ENCODE results near the gene POLD1.

The POLD1 gene

GRCh38 chr19:50362656-50363424 is 21.3 kb upstream of the POLD1 start:
- TF ChIP-seq CTCF (IDR thresholded peaks at IDR 0.05; ENCODE audit: low read depth, low read length, missing control alignments) = no peak
- in situ Hi-C loops (cut with HindIII; ENCODE audit: low pct_ligation_motif_present, low sequenced_read_pairs) = no loop called here
- no peak for DNase-seq

DNA sequence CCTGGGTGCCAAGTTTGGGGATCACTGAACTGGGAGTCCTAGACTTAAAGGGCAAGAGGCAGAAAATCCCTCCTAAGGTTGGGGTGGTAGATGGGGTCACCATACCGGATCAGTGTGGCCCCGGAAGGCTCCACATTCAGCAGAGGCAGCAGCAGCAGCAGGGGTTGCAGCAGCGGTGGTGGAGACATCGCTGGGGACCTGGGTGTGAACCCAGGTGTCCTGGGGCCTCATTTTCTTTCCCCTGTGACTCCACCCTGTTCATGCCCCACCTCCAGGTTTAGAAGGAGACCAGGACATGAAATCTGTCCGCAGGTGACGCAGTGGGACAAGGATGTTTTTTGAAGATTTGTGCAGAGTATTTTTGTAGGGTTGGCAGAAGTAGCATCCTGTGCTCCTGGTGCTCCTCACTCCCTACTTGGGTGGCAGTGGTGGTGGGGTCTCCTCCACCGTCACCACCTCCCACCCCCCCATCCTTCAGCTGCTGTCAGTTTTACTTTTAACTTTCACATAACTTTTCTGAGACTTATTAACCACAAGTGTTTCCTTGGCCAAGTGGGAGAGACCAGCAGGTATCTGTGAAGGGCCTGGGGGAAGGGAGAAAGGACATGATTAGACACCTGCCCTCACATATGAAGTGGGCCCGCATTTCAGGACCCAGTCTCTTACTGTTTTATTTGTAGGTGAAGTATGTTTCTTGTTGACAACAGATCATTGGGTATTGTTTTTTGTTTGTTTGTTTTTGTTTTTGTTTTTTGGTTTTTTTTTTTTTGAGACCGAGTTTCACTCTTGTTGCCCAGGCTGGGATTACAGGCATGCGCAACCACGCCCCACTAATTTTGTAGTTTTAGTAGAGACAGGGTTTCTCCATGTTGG is 18.5 kb upstream of the POLD1 start, which contains the start of gene NAPSA:
TSS of gene NAPSA (minus strand) at position 206 of the 873 bp plus-strand sequence. CDS start at position 188, 18 bp downstream.
- H3K36me3 ChIP-seq (replicated peaks) = no peaks in the 10 kb centered on the region
- no peak within 1 kb of the TSS for H3K27ac ChIP-seq
- no peak within 1 kb of the TSS for H3K4me3 ChIP-seq (ENCODE audit: low read depth, low read length)
- no peaks in the 10 kb centered on the region for H3K27me3 ChIP-seq (replicated peaks)
- TF ChIP-seq CTCF (IDR thresholded peaks at IDR 0.05; ENCODE audit: low read depth, low read length, missing control alignments) = no peak
- no peak for DNase-seq
- in situ Hi-C loops (cut with HindIII; ENCODE audit: low pct_ligation_motif_present, low sequenced_read_pairs) = no loop called here

More at GRCh38 chr19:50362656-50363424, 21.3 kb upstream of the POLD1 start:
- no peaks in the 10 kb centered on the region for H3K36me3 ChIP-seq (replicated peaks)
- H3K4me3 ChIP-seq (ENCODE audit: low read depth, low read length) = no peak overlapping the region
- no peak overlapping the region for H3K27ac ChIP-seq
- H3K27me3 ChIP-seq (replicated peaks) = no peaks in the 10 kb centered on the region

DNA sequence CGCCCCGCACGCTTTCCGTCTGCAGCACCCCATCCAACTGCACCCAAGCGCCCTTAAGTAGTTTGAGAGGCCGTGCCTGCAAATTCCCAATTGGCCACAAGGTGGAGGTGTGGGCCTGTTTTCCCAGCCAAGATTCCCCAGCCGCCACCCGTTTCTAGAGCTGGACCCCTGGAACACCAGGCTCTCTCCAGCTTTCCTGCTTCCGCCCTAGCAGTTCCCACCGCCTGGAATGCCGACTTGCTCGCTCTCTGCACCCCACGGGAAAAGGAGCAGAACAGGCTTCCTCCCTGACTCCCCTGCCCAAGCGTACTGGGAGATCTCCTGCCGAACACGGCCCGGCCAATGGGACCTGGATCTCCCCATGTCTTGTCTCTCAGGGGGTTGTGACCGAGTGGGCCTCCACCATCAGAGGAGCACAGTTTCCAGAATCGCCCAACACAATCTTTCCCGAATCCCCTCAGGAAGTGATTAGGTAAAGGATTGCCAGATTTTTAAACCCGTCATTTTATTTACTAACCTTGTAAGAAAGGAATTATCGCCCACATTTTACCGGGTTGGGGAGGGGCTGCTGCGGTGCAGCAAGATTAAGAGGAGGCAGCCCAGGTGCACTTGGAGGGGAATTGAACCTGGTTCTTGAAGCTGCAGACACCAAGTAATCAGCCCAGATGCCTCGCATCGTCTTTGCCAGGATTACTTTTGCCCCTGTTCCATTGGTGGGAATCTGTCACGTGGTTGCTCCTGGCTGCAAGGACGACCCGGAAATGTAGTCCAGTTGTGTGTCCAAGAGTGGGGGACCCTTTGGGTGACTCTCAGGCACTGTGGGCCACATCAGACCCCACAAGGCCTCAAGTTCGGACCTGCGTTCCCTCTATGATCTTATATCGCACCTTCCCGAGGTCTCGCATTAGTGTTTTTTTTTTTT is 15.2 kb upstream of the POLD1 start:
- in situ Hi-C loops (cut with HindIII; ENCODE audit: low pct_ligation_motif_present, low sequenced_read_pairs) = no loop called here
- peak; percentile 84 for TF ChIP-seq CTCF (IDR thresholded peaks at IDR 0.05; ENCODE audit: low read depth, low read length, missing control alignments)
- peak overlapping the region; percentile 75 for H3K4me3 ChIP-seq (ENCODE audit: low read depth, low read length)

GRCh38 chr19:50371914-50372475 is 12.2 kb upstream of the POLD1 start:
- TF ChIP-seq CTCF (IDR thresholded peaks at IDR 0.05; ENCODE audit: low read depth, low read length, missing control alignments) = no peak
- in situ Hi-C loops (cut with HindIII; ENCODE audit: low pct_ligation_motif_present, low sequenced_read_pairs) = no loop called here

More for the DNA sequence above, 15.2 kb upstream of the POLD1 start:
- Histone ChIP-seq H3K36me3 (replicated peaks) (no peaks in the 10 kb centered on the region), H3K27ac (peak overlapping the region; percentile 22), H3K27me3 (replicated peaks) (no peaks in the 10 kb centered on the region)
- DNase-seq = peak; percentile 87

More at GRCh38 chr19:50371914-50372475, 12.2 kb upstream of the POLD1 start:
- Histone ChIP-seq H3K27me3 (replicated peaks) (no peaks in the 10 kb centered on the region), H3K36me3 (replicated peaks) (peaks cover 2% of the 10 kb centered on the region), H3K4me3 (ENCODE audit: low read depth, low read length) (no peak overlapping the region), H3K27ac (no peak overlapping the region)
- DNase-seq = no peak

All from brain microvascular endothelial cell (primary cell).